Central memory CD8-positive, alpha-beta T cell (primary cell): ENCODE results near the gene ING5.

Experiments used
- ATAC-seq: fragments of 150-1000 bp; cut with Tn5 transposase; replicated peaks from 2 replicates; pipeline ENCODE4 v1.10.0; 2022; ENCODE audit warnings: mild to moderate bottlenecking, moderate FRiP score, moderate number of reproducible peaks; ENCODE audit not compliant: poor library complexity, severe bottlenecking; ENCODE audit errors: extremely low read depth
- DNase-seq, 2 donors: peaks; one replicate each; pipeline ENCODE4 v3.0.0; 2021; ENCODE audit warnings: low spot score in 2 of 2
- H3K27ac Mint-ChIP-seq: one replicate; pipeline ENCODE4 v1.8.0; 2022; ENCODE audit warnings: low read depth, mild to moderate bottlenecking, moderate library complexity, mixed read lengths
- H3K27me3 Mint-ChIP-seq: one replicate; pipeline ENCODE4 v1.8.0; 2022; ENCODE audit warnings: mixed read lengths
- H3K36me3 Mint-ChIP-seq: one replicate; pipeline ENCODE4 v1.8.0; 2022; ENCODE audit warnings: mild to moderate bottlenecking, moderate library complexity, mixed read lengths; ENCODE audit not compliant: insufficient read depth
- H3K4me1 Mint-ChIP-seq: one replicate; pipeline ENCODE4 v1.8.0; 2022; ENCODE audit warnings: mixed read lengths
- H3K4me3 Mint-ChIP-seq: one replicate; pipeline ENCODE4 v1.8.0; 2022; ENCODE audit warnings: mild to moderate bottlenecking, moderate library complexity, mixed read lengths
- H3K9me3 Mint-ChIP-seq: one replicate; pipeline ENCODE4 v1.8.0; 2022; ENCODE audit warnings: mixed read lengths

The ING5 gene

GRCh38 chr2:241701149-241701398, 765 bp upstream of the ING5 start:
- peaks cover 26% of the 10 kb centered on the region for H3K4me1 Mint-ChIP-seq
- H3K27ac Mint-ChIP-seq = peak overlapping the region; percentile 89
- peak overlapping the region; percentile 91 for H3K4me3 Mint-ChIP-seq
- DNase-seq (no peak), ATAC-seq (peak; percentile 49)
- no peaks in the 10 kb centered on the region for H3K27me3 Mint-ChIP-seq
- H3K9me3 Mint-ChIP-seq = no peaks in the 10 kb centered on the region
- H3K36me3 Mint-ChIP-seq = peaks cover 24% of the 10 kb centered on the region

- DNase-seq (peak; percentile 82 to 84), ATAC-seq (peak; percentile 76)
- H3K9me3 Mint-ChIP-seq = no peaks in the 10 kb centered on the region
- peak overlapping the region; percentile 91 for H3K4me3 Mint-ChIP-seq
- H3K27me3 Mint-ChIP-seq = no peaks in the 10 kb centered on the region
- H3K27ac Mint-ChIP-seq = peak overlapping the region; percentile 44
- peaks cover 30% of the 10 kb centered on the region for H3K36me3 Mint-ChIP-seq
- H3K4me1 Mint-ChIP-seq = peaks cover 27% of the 10 kb centered on the region
Observed at GRCh38 chr2:241702155-241703031, 554 bp downstream of the ING5 start.

GRCh38 chr2:241703032-241703604, 1.3 kb downstream of the ING5 start:
- Mint-ChIP-seq H3K27ac (peak overlapping the region; percentile 44), H3K4me1 (peaks cover 27% of the 10 kb centered on the region), H3K9me3 (no peaks in the 10 kb centered on the region), H3K36me3 (peaks cover 36% of the 10 kb centered on the region), H3K27me3 (no peaks in the 10 kb centered on the region), H3K4me3 (peak overlapping the region; percentile 91)
- no peak for ATAC-seq
- no peak for DNase-seq

DNA sequence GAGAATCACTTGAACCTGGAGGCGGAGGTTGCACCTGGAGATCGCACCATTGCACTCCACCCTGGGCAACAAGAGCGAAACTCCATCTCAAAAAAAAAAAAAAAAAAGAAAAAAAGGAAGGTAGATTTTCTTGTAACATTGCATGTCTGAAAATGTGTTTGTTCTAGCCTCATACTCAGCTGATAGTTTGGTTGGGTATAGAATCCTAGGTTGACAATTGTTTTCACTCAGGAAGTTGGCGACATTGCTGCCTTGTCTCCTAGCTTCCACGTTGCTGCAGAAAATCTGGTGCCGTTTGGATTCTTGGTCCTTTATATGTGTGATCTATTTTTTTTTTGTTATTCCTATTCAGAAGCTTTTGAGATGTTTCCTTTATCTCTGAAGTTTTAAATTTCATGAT, 4.7 kb downstream of the ING5 start:
- DNase-seq (no peak), ATAC-seq (no peak)
- peaks cover 55% of the 10 kb centered on the region for H3K36me3 Mint-ChIP-seq
- no peaks in the 10 kb centered on the region for H3K9me3 Mint-ChIP-seq
- H3K27me3 Mint-ChIP-seq = no peaks in the 10 kb centered on the region
- H3K4me1 Mint-ChIP-seq = peaks cover 29% of the 10 kb centered on the region
- H3K4me3 Mint-ChIP-seq = no peak overlapping the region
- no peak overlapping the region for H3K27ac Mint-ChIP-seq

- H3K27ac Mint-ChIP-seq = no peak overlapping the region
- H3K4me1 Mint-ChIP-seq = peaks cover 16% of the 10 kb centered on the region
- peaks cover 70% of the 10 kb centered on the region for H3K36me3 Mint-ChIP-seq
- no peak overlapping the region for H3K4me3 Mint-ChIP-seq
- ATAC-seq (no peak), DNase-seq (no peak)
- H3K27me3 Mint-ChIP-seq = no peaks in the 10 kb centered on the region
- H3K9me3 Mint-ChIP-seq = no peaks in the 10 kb centered on the region
Observed at GRCh38 chr2:241708879-241709278, 7.0 kb downstream of the ING5 start.

DNA sequence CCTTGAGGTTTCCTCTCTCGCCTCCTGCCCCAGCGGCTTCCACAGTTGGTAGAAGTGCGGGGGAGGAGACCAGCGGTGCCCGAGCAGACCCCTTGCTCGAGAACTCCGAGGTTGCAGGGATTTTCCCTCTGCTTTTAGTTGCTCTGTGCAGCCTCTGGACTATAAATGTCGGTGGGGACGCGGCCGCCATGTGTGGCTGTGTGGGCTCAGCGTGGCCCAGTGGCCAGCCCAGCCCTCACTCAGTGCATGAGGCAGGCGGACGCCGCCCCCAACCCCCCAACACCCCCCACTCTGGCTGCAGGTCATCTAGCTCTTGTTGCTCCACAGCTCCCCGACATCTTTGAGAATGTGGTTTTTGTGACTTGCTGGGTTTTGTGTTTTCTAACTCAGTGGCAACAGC, 17.3 kb downstream of the ING5 start:
- H3K36me3 Mint-ChIP-seq = peaks cover 26% of the 10 kb centered on the region
- no peaks in the 10 kb centered on the region for H3K4me1 Mint-ChIP-seq
- ATAC-seq = no peak
- H3K9me3 Mint-ChIP-seq = no peaks in the 10 kb centered on the region
- no peak overlapping the region for H3K4me3 Mint-ChIP-seq
- no peaks in the 10 kb centered on the region for H3K27me3 Mint-ChIP-seq
- DNase-seq = no peak
- no peak overlapping the region for H3K27ac Mint-ChIP-seq

DNA sequence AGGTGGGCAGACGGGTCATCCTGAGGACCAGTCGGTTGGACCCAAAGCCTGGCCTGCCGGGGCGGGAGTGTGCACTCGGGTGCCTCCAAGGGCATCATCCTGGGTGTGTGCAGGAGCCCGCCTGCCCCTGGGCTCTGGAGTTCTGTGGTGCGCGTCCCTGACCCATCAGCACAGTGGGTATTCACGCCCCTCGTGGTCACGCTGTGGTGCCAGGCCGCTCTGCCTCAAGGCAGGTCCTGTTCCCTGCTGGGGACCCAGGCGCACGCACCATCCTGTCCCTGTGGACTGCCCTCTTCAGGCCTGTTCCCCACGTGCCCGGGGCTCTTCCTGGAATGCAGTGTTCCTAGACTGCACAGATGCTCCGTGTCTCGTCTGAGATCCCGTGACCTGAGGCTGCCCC, 18.3 kb downstream of the ING5 start:
- ATAC-seq (no peak), DNase-seq (no peak)
- H3K9me3 Mint-ChIP-seq = no peaks in the 10 kb centered on the region
- H3K36me3 Mint-ChIP-seq = peaks cover 18% of the 10 kb centered on the region
- H3K4me1 Mint-ChIP-seq = no peaks in the 10 kb centered on the region
- H3K4me3 Mint-ChIP-seq = no peak overlapping the region
- H3K27me3 Mint-ChIP-seq = no peaks in the 10 kb centered on the region
- no peak overlapping the region for H3K27ac Mint-ChIP-seq

- DNase-seq = no peak
- no peaks in the 10 kb centered on the region for H3K4me1 Mint-ChIP-seq
- no peak overlapping the region for H3K4me3 Mint-ChIP-seq
- peaks cover 18% of the 10 kb centered on the region for H3K36me3 Mint-ChIP-seq
- ATAC-seq = no peak
- H3K27ac Mint-ChIP-seq = no peak overlapping the region
- H3K27me3 Mint-ChIP-seq = no peaks in the 10 kb centered on the region
- no peaks in the 10 kb centered on the region for H3K9me3 Mint-ChIP-seq
Observed at GRCh38 chr2:241720560-241720959, 18.7 kb downstream of the ING5 start.

DNA sequence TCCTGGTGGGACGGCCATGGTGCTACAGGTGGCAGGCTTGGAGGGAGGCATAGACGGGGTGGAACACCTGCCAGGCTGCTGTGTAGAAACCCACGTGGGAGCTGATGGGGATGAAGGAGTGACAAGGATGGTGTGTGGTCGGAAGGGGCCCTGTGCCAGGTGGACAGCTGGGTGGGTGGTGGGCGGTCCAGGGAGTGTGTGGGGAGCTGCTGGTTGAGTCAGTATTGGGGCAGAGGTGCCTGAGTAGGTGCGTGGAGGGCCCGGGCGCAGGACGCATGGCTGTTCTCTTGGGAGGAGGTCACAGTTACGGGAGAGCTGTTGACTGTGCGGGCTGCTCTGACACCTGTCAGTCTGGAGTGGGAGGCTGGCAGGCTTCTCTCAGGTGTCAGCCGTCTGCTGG, 20.0 kb downstream of the ING5 start:
- DNase-seq = no peak
- no peak for ATAC-seq
- Mint-ChIP-seq H3K36me3 (peaks cover 12% of the 10 kb centered on the region), H3K4me3 (no peak overlapping the region), H3K9me3 (no peaks in the 10 kb centered on the region), H3K4me1 (no peaks in the 10 kb centered on the region), H3K27ac (no peak overlapping the region), H3K27me3 (no peaks in the 10 kb centered on the region)

- H3K9me3 Mint-ChIP-seq = no peaks in the 10 kb centered on the region
- peaks cover 9% of the 10 kb centered on the region for H3K36me3 Mint-ChIP-seq
- H3K4me1 Mint-ChIP-seq = no peaks in the 10 kb centered on the region
- no peaks in the 10 kb centered on the region for H3K27me3 Mint-ChIP-seq
- ATAC-seq (no peak), DNase-seq (no peak)
- H3K27ac Mint-ChIP-seq = no peak overlapping the region
- H3K4me3 Mint-ChIP-seq = no peak overlapping the region
Observed at GRCh38 chr2:241722896-241723454, 21.1 kb downstream of the ING5 start.

DNA sequence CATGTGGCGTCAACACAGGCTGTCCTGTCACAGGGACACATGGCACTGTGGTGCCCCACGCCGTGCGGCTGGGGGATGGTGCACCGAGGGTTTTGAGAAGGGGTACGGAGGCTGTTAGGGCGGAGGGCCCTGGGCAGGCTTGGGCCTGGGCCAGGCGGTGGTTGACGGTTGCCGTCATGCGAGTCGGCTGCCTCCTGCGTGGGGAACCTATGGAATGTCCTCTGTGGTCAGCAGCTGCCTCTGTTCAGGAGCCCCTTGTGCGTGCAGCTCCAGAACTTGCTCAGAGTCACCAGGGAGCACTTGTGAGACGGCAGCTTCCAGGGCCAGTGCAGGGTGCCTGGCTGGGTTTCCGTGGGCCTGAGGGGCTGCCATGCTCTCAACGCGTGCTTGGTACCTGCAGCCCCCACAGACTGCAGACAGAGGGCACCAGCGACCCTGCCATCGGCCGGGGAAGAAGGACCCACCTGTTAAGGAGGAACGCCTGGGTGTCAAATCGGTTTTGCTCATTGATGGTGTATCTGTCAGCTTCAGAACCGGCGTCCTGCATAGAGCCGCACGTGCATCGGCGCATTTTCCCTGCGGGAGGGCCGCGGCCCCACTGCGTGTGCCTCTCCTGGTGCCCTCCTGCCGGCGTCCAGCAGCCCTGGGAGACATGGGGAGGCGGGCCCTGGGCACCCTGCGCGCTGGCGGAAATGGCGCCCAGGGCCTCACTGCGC, 22.6 kb downstream of the ING5 start:
- peaks cover 7% of the 10 kb centered on the region for H3K36me3 Mint-ChIP-seq
- H3K4me1 Mint-ChIP-seq = no peaks in the 10 kb centered on the region
- H3K9me3 Mint-ChIP-seq = no peaks in the 10 kb centered on the region
- no peak overlapping the region for H3K4me3 Mint-ChIP-seq
- no peak for DNase-seq
- no peaks in the 10 kb centered on the region for H3K27me3 Mint-ChIP-seq
- H3K27ac Mint-ChIP-seq = no peak overlapping the region
- no peak for ATAC-seq

- Mint-ChIP-seq H3K36me3 (peaks cover 9% of the 10 kb centered on the region), H3K4me3 (no peak overlapping the region), H3K4me1 (peaks cover 6% of the 10 kb centered on the region), H3K27me3 (no peaks in the 10 kb centered on the region), H3K27ac (no peak overlapping the region), H3K9me3 (no peaks in the 10 kb centered on the region)
- ATAC-seq = no peak
- no peak for DNase-seq
Observed at GRCh38 chr2:241724975-241725870, 23.4 kb downstream of the ING5 start.
